Liver (tissue), 9 donors: ENCODE results near the gene PODNL1. TPM values are rescaled to one million over a fixed set of nuclear protein-coding genes. Genes with fewer than 3 reads are reported as not detected.

Source experiments
- DNase-seq: peaks from one replicate; pipeline ENCODE4 v3.0.0-alpha.2; 2017; ENCODE audit warnings: low spot score
- H3K27ac ChIP-seq, 2 donors: one replicate each; pipeline ENCODE4 v1.7.0; 2013; ENCODE audit warnings: inconsistent platforms in 2 of 2, low read length in 2 of 2, control low read depth in 1 of 2, low read depth in 1 of 2, mild to moderate bottlenecking in 1 of 2
- H3K27me3 ChIP-seq, 4 donors: one replicate each; pipeline versions ENCODE4 v1.6.1 to v1.7.0; 2013; ENCODE audit warnings: low read length in 3 of 4, inconsistent platforms in 1 of 4, mild to moderate bottlenecking in 1 of 4, moderate library complexity in 1 of 4; ENCODE audit not compliant: control insufficient read depth in 4 of 4, insufficient read depth in 4 of 4
- H3K36me3 ChIP-seq, 4 donors: one replicate each; pipeline versions ENCODE4 v1.6.1 to v1.7.0; 2013; ENCODE audit warnings: low read length in 3 of 4, mild to moderate bottlenecking in 3 of 4, low read depth in 1 of 4, moderate library complexity in 1 of 4; ENCODE audit not compliant: control insufficient read depth in 4 of 4, insufficient read depth in 3 of 4
- H3K4me1 ChIP-seq, 4 donors: one replicate each; pipeline versions ENCODE4 v1.6.1 to v1.7.0; 2013; ENCODE audit warnings: low read length in 3 of 4, mild to moderate bottlenecking in 3 of 4, moderate library complexity in 1 of 4; ENCODE audit not compliant: control insufficient read depth in 4 of 4, insufficient read depth in 4 of 4
- H3K4me3 ChIP-seq, 3 donors: one replicate each; pipeline versions ENCODE4 v1.6.1 to v1.7.0; 2013; ENCODE audit warnings: low read length in 3 of 3, control low read depth in 1 of 3, low read depth in 1 of 3, mild to moderate bottlenecking in 1 of 3
- H3K9ac ChIP-seq, 2 donors: one replicate each; pipeline ENCODE4 v1.7.0; 2013; ENCODE audit warnings: low read length in 2 of 2, mild to moderate bottlenecking in 2 of 2, moderate library complexity in 2 of 2, control low read depth in 1 of 2, low read depth in 1 of 2
- H3K9me3 ChIP-seq, 4 donors: one replicate each; pipeline versions ENCODE4 v1.6.1 to v1.7.0; 2013; ENCODE audit warnings: low read length in 3 of 4; ENCODE audit not compliant: control insufficient read depth in 4 of 4
- ATF3 ChIP-seq: IDR thresholded peaks from 2 replicates; pipeline ENCODE4 v1.6.1; 2016; ENCODE audit warnings: antibody characterized with exemption
- EGR1 ChIP-seq, 2 donors: IDR thresholded peaks; 2 replicates each; pipeline ENCODE4 v1.6.1; 2016 to 2018; ENCODE audit warnings: antibody characterized with exemption in 2 of 2, low read depth in 2 of 2
- FOXA1 ChIP-seq: IDR thresholded peaks from 2 replicates; pipeline ENCODE4 v1.6.1; 2016; ENCODE audit warnings: antibody characterized with exemption
- FOXA2 ChIP-seq: IDR thresholded peaks from 2 replicates; pipeline ENCODE4 v1.6.1; 2016; ENCODE audit warnings: antibody characterized with exemption
- GABPA ChIP-seq, 2 donors: IDR thresholded peaks in 1 of 2; conservative IDR thresholded peaks in 1 of 2; 2 replicates each; pipeline ENCODE4 v1.6.1; 2016; ENCODE audit warnings: antibody characterized with exemption in 2 of 2, mild to moderate bottlenecking in 1 of 2, moderate library complexity in 1 of 2
- HNF4A ChIP-seq, 2 donors: conservative IDR thresholded peaks; 2 replicates each; pipeline ENCODE4 v1.6.1; 2016; ENCODE audit warnings: antibody characterized with exemption in 2 of 2, mild to moderate bottlenecking in 2 of 2
- HNF4G ChIP-seq: IDR thresholded peaks from 2 replicates; pipeline ENCODE4 v1.6.1; 2016; ENCODE audit warnings: antibody characterized with exemption
- JUND ChIP-seq, 2 donors: IDR thresholded peaks; 2 replicates each; pipeline ENCODE4 v1.6.1; 2016; ENCODE audit warnings: antibody characterized with exemption in 2 of 2
- NR2F2 ChIP-seq: IDR thresholded peaks from 2 replicates; pipeline ENCODE4 v1.6.1; 2016; ENCODE audit warnings: antibody characterized with exemption
- RAD21 ChIP-seq, 2 donors: IDR thresholded peaks; 2 replicates each; pipeline ENCODE4 v1.6.1; 2016; ENCODE audit warnings: antibody characterized with exemption in 2 of 2, mild to moderate bottlenecking in 2 of 2
- REST ChIP-seq: IDR thresholded peaks from 2 replicates; pipeline ENCODE4 v1.6.1; 2016; ENCODE audit warnings: antibody characterized with exemption, mild to moderate bottlenecking
- SP1 ChIP-seq: IDR thresholded peaks from 2 replicates; pipeline ENCODE4 v1.6.1; 2018; ENCODE audit warnings: antibody characterized with exemption, mild to moderate bottlenecking
- TAF1 ChIP-seq: conservative IDR thresholded peaks from 2 replicates; pipeline ENCODE4 v1.6.1; 2016; ENCODE audit warnings: antibody characterized with exemption, mild to moderate bottlenecking
- YY1 ChIP-seq: IDR thresholded peaks from 2 replicates; pipeline ENCODE4 v1.6.1; 2016; ENCODE audit warnings: antibody characterized with exemption, mild to moderate bottlenecking
- ZBTB33 ChIP-seq: IDR thresholded peaks from 2 replicates; pipeline ENCODE4 v1.6.1; 2016; ENCODE audit warnings: antibody characterized with exemption
- WGBS: extraction: QIAGEN DNeasy Blood & Tissue Kit; methylation state at CpG from one replicate; pipeline ENCODE4 v1.1.7; 2013; 5-methylcytosine and 5-hydroxymethylcytosine counted together
- polyA plus RNA-seq, 2 donors: library from polyadenylated mRNA; stranded (reverse) in 1 of 2; unstranded in 1 of 2; fragments of 200-250 nt in 1 of 2; fragments of >200 nt in 1 of 2; fragmentation: Nextera tagmentation in 1 of 2; extraction: Ambion mirVana in 1 of 2; gene quantifications; one replicate each; pipeline versions ENCODE4 v1.2.1 to v1.2.3, GENCODE V29; 2013 to 2015
- total RNA-seq, 2 donors: library from RNA; depleted of rRNA; stranded (reverse); fragments of >200 nt; gene quantifications; one replicate each; pipeline ENCODE4 v1.2.3, GENCODE V29; 2014
- TF ChIP-seq, protein P1 (sequence below): IDR thresholded peaks from 2 replicates; pipeline ENCODE4 v1.6.1; 2016; ENCODE audit warnings: antibody characterized with exemption
- donor health status: healthy.
- donor health status: healthy.
- donor health status: healthy.
- donor health status: healthy.
- donor health status: healthy.

PODNL1 gene
- total and polyA plus RNA-seq, 4 donors, result 0.30 TPM; not detected in 3

- H3K9me3 ChIP-seq, result no peaks in the 10 kb centered on the region
- H3K36me3 ChIP-seq, result peaks cover 0 to 25% (median 6%) of the 10 kb centered on the region in 4 donors
- no peaks in the 10 kb centered on the region for H3K27me3 ChIP-seq
- DNase-seq, result no peak
- TF ChIP-seq EGR1 (IDR thresholded peaks at IDR 0.05; ENCODE audit: low read depth in 2 of 2) (no peak), ZBTB33 (no peak), GABPA (IDR thresholded peaks at IDR 0.05 in 1 of 2, conservative IDR thresholded peaks at IDR 0.05 in 1 of 2) (no peak), HNF4A (conservative IDR thresholded peaks at IDR 0.05) (no peak), REST (no peak), HNF4G (no peak), FOXA2 (no peak), YY1 (no peak), RAD21 (IDR thresholded peaks at IDR 0.05) (no peak), ATF3 (no peak), JUND (IDR thresholded peaks at IDR 0.05) (no peak), NR2F2 (no peak), FOXA1 (no peak), SP1 (no peak), TAF1 (no peak)
- TF ChIP-seq, protein P1, sequence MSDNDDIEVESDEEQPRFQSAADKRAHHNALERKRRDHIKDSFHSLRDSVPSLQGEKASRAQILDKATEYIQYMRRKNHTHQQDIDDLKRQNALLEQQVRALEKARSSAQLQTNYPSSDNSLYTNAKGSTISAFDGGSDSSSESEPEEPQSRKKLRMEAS, result no peak
- H3K4me1 ChIP-seq, result peaks cover 0 to 6% (median 3%) of the 10 kb centered on the region in 4 donors
- 91% methylated on average over 21 of the region's 21 CpGs for WGBS
- no peak overlapping the region for H3K27ac ChIP-seq
- H3K9ac ChIP-seq, result no peak overlapping the region
- no peak overlapping the region for H3K4me3 ChIP-seq
Observed at GRCh38 chr19:13983213-13983889, 45.1 kb upstream of the PODNL1 start.

DNA sequence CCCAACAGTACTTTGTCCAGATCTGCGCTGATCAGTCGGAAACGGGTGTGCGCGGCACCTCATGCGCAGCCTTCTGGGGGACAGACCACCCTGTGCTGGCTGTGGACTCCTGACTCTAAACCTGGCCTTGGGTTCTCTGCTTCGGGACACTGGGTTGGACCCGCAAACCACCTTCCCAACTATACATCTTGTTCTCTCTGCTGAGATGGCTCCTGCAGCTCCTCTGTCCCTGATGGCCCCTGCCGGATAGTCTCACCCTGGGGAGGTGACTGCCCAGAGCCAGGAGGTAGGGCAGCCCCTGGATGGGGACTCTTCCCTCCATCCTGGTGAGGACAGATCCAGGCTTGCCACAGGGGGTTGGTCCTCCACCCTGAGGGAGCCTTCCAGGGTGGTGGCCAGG lies 44.6 kb upstream of the PODNL1 start:
- Histone ChIP-seq H3K9ac (no peak overlapping the region), H3K27ac (no peak overlapping the region), H3K36me3 (peaks cover 0 to 29% (median 6%) of the 10 kb centered on the region in 4 donors), H3K27me3 (no peaks in the 10 kb centered on the region), H3K4me1 (peaks cover 0 to 6% (median 3%) of the 10 kb centered on the region in 4 donors), H3K9me3 (no peaks in the 10 kb centered on the region), H3K4me3 (no peak overlapping the region)
- DNase-seq, result no peak
- TF ChIP-seq GABPA (IDR thresholded peaks at IDR 0.05 in 1 of 2, conservative IDR thresholded peaks at IDR 0.05 in 1 of 2), result no peak
- WGBS, result 98% methylated on average over 9 of the region's 9 CpGs
